NAMALWA (cell line): ENCODE data around the gene ISG20.

Experiments used
- DNase-seq: peaks from one replicate; pipeline ENCODE4 v3.0.0-alpha.2; 2015; ENCODE audit warnings: low spot score

Gene ISG20

DNA sequence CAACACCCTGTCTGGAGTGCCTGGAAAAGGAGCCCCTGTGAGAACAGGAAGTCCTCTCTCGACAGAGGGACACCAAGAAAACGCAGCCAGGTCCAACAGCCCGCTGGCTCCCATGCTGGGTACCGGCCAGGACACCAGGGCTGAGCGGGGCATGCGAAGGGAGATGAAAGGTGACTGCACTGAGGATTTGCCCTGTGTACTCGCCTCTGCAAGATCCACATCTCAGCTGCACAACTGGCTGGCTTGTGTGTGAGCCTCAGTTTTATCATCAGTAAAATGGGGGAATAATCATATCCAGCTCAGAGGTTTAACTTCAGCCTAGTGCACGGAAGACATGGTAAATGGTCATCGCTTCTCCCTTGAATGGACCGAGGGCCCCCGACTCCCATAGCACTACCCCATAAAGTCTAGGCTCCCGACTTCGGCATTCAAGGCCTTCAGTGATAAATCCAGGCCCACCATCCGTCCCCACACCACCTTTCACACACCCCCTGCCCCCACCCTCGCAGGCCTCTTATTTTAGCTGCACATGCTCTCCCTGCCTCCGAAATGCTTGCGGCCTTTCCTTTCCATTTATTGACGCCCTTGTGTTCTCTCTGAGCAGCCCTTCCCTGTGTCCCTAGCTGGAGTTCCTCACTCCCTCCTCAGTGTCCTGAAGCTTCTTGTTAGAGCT, 15.8 kb downstream of the ISG20 start:
- DNase-seq, result no peak

DNA sequence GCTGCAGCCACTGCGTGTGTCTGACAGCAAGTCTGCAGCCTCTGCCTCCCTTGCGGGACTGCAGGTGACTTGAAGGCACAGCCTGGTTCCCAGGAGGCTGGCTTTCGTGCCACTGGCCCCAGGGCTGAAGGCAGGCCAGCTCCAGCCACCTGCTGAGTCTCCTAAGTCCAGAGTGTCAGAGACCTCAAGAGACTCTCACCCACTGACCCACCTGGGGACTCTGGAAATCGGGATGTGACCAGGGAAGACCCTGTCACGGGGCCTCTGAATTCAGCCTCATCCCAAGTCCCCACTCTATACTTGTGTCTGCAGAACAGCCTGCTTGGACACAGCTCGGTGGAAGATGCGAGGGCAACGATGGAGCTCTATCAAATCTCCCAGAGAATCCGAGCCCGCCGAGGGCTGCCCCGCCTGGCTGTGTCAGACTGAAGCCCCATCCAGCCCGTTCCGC, 16.3 kb downstream of the ISG20 start:
- DNase-seq, result no peak

DNA sequence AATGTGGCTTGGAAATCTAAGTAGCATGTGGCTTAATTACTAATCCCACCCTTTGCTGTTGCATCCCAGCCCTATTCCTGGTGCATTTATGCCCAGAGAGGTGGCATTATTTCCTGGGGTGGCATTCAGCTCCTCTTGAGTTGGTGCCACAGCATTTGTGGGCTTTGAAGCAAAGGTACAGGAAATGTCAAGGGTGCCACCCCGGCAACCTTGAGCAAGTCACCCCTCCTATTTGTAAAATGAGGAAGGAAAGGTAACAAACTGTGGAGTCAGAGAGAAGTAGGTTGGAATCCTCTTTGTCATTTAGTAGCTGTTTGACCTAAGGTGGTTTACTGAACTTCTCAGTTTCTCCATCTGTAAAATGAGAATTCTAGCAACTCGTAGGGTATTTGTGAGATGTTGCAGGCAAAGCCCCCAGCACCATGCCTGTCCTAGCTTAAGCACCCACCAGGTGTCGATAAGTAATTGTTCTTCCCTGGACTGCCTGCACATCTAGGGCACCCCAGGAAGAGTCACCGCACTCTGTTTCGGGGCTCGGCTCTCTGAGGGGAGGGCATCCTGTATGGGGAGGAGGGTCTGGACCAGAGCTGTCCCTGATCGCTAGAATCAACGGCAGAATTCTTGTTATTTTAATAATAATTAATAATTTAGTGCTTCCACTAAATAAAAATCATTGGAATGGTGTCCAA, 17.1 kb downstream of the ISG20 start:
- DNase-seq, result no peak

GRCh38 chr15:88656760-88657221, 18.0 kb downstream of the ISG20 start:
- peak; percentile 69 for DNase-seq

DNA sequence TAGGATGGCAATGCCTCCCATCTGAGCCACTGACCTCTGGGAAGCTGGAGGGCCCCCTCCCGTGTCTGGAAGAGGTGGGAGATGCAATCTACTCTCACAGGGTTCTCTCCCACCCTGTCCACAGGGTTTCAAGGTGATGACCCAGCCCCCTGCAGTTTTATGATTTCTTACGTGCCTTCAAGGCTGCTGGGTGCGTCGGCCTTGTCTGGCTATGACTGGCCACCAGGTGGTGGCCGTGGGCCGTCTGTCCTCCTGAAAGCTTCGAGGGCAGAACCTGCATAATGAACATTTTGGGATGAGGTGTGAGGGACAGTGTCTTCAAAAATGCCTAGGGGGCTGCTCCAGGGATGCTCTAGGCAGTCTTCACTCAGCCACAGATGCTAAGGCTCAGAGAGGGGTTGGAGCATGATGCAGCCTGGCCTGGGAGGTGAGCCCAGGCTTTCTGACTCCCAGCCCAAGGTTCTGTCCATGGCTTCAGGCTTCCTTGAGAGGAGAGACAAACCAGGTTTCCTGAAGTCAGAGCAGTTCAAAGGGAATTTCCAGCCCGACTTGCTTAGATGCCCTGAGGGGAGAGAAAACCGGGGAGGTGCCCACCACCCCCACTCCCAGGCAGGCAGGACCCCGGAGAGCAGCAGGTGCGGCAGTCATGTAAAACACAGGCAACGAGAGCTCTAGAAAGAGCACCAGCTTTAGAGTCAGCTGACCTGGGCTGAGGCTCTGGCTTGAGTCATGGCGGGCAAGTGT, 18.7 kb downstream of the ISG20 start:
- no peak for DNase-seq

DNA sequence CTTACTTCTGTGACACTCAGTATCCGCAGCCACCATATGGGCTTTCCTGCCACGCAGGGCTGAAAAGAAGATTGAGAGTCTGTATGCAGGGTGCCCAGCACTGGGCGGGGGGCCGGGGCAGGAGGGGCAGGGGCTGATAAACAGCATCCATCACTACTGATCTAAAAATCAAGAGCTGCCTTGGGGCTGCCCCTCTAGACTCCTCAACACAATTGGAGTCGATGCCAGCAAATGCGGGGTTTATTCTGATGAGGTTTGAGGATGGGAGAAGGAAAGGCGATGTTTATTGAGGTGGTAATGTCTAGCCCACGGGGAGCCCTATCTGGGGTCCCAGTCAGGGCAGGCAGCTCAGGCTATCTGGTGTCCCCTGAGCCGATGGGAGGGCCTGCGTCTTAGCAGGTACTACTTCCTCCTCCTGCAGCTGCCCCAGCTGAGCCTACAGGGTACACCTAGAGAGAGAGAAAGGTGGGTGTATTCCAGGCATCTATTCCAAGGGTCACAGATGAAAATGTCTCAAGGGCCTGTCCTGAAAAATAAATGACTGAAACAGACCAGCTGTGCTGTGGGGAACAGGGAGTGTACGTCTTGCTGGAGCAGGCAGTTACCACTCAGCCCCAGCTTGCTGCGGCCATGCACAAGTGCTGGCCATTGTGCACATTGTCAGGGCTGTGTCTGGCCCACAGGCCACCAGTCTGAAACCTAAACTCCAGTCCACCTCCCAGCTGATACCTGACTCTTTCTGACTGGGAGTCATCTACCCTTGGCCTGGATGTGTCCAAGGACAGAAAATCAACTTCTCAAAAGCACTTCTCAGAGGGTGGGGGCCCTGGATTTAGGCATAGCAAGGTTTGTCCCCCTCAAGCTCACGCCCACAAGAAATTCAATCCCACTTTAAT, 19.5 kb downstream of the ISG20 start:
- no peak for DNase-seq

DNA sequence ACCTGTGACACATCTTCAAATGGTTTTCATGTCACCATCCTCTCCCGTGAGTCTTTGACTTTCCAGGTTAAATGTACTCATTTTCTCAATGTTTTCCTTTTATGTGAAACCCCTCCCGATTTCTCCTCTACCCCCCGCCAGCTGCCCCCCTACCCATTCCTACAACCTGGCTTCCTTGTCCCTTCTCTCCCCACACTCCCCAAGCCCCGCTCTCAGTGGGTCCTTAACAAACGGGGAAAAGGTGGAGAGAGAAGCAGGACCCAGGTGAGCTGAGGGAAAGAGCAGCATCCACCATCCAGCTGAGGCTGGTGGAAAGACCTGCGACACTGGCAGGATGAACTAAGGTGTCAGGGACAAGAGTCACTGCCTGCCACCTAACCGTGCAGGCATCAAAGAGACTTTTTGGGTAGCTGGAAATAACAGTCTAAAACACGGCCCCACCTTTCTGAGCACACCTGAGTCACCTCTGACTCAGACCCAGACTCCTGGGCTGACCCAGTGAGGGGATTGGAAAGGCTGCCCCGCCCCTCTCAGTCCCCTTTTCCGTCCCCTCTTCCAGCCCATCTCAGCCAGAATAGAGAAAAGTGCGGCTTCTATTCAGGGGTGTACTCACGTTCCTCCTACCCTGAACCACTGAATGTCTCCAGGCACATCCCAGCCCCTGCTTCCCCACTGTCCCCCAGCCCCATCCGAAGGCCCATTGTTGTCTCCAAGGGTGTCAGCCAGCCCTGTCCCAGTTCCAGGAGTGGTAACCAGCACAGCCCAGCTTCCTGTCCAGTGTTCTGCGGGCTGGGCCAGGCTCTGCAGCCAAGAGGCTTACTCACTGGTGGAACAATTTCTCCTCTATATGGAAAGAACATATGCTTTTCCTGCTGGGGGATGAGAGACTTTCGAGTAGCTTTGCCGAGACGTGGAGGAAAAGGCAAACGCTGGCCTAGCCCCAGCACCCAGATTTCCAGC, 20.4 kb downstream of the ISG20 start:
- no peak for DNase-seq

- DNase-seq, result no peak
These were observed 22.4 kb downstream of the ISG20 start for GRCh38 chr15:88661041-88661700.

DNA sequence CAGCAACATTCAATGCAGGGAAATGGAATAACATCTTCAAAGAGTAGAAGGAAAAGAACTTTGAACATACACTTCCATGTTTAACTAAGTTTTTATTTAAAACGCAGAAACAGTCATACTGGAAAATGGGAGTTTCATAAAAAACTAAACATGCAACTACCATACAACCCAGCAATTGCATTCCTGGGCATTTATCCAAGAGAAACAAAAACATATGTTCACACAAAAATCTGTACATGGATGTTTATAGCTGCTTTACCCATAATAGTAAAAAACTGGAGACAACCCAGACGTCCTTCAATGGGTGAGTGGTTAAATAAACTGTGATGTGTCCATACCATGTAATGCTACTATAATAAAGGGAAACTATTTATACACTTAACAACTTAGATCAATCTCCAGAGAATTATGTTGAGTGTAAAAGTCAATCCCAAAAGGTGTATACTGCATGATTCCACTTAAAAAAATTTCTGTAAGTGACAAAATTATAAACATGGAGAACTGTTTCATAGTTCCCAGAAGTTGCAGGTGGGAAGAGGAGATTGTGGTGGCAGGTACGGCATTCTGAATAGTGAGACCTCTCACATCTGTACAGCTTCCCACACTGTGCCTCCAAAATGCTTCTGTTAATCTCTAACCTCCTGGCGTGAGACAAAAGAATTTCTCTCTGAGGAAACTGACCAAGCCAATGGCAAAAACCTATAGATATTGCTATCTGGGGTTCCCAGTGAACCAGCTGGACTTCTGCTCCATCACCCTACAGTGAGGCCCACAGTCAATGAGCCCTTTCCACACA, 23.1 kb downstream of the ISG20 start:
- no peak for DNase-seq

- DNase-seq, result no peak
These were observed 24.4 kb downstream of the ISG20 start for GRCh38 chr15:88663141-88663621.

- peak; percentile 45 for DNase-seq
These were observed 25.4 kb downstream of the ISG20 start for GRCh38 chr15:88664151-88664778.

- DNase-seq, result no peak
These were observed 35.8 kb downstream of the ISG20 start for GRCh38 chr15:88674661-88675060.

DNA sequence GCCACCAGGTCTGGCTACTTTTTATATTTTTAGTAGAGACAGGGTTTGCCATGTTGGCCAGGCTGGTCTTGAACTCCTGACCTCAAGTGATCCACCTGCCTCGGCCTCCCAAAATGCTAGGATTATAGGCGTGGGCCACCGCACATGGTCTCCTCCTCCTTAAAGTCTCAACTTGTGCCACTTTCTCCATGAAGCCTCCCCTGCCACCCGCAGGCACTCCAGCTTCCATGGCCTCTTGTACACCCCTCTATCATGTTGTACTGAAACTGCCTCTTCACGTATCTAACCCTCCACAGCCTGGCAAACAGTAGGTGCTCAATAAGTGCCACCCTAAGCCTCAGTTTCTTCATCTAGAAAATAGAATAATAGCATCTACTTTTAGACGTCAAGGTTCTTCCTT, 39.9 kb downstream of the ISG20 start:
- DNase-seq, result no peak

DNA sequence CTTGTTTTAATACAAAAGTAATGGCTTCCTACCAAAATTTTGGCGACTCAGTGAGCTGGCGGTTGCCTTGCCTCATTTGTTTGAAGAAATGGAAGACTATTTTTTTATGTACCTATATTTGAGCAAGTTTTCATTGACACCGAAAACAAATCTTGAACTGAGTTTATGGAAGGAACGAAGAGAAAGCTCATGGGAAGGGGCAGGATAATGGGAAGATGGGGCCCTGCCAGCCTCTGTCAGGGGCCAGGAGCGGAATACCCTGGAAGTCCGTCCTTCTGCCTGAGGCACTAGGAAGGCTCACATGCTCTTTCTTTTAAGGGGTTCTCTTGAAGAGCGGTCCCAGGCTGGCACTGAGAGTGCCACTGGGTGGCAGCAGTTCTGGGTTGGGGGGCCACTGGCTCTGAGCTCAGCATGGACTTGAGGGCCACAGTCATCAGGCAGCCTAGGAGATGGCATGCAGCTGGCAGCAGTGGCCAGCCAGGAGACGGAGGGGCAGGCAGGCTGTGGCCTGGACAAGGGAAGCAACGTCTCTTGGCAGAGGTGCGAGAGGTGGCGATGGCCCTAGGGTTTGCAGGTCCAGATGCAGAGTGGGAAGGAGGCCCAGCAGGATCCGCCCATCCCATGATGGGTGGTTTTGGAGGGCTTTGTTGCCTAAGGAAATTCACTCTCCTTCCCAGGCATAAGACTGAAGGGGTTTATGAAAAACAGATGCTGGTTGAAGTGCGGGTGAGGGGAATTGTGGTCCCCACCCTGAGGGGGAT, 41.6 kb downstream of the ISG20 start:
- DNase-seq, result no peak

- DNase-seq, result no peak
These were observed 42.9 kb downstream of the ISG20 start for GRCh38 chr15:88681610-88682221.

DNA sequence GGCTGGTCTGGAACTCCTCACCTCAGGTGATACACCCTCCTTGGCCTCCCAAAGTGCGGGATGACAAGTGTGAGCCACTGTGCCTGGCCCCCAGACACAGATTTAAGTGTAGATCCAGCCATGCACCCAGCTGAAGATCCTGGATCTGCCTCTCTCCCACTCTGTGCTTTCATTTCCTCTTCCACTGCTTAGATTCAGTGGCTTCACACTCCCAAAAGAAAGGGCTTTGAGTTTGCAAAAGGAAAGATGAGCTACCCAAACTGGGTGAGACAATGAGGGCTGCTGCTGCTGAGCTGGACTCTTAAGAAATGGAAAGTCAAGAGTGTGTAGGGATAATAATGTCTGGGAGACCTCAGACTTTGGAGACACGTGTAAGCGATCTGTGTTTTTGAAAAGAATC, 45.5 kb downstream of the ISG20 start:
- no peak for DNase-seq

- no peak for DNase-seq
These were observed 47.4 kb downstream of the ISG20 start for GRCh38 chr15:88686166-88686565.
